Muscle layer of colon (tissue), 2 donors: ENCODE measurements around the gene S100A4.

Source experiments
- H3K27ac ChIP-seq: one replicate; pipeline ENCODE4 v1.7.0; 2013; ENCODE audit warnings: low read depth, mild to moderate bottlenecking, low read length, moderate library complexity
- H3K27me3 ChIP-seq, 2 donors: one replicate each; pipeline ENCODE4 v1.7.0; 2013; ENCODE audit warnings: low read length in 2 of 2, mild to moderate bottlenecking in 2 of 2; ENCODE audit not compliant: insufficient read depth in 2 of 2, control insufficient read depth in 1 of 2
- H3K36me3 ChIP-seq: one replicate; pipeline ENCODE4 v1.7.0; 2013; ENCODE audit warnings: mild to moderate bottlenecking, low read length; ENCODE audit not compliant: insufficient read depth
- H3K4me1 ChIP-seq: one replicate; pipeline ENCODE4 v1.7.0; 2013; ENCODE audit warnings: mild to moderate bottlenecking, low read length; ENCODE audit not compliant: insufficient read depth
- H3K4me3 ChIP-seq, 2 donors: one replicate each; pipeline ENCODE4 v1.7.0; 2013; ENCODE audit warnings: low read length in 2 of 2, low read depth in 1 of 2, mild to moderate bottlenecking in 1 of 2, moderate library complexity in 1 of 2
- H3K9ac ChIP-seq: one replicate; pipeline ENCODE4 v1.7.0; 2013; ENCODE audit warnings: low read length
- H3K9me3 ChIP-seq: one replicate; pipeline ENCODE4 v1.7.0; 2013; ENCODE audit warnings: mild to moderate bottlenecking, low read length
- donor health status: abdominal sarcoma.
- donor health status: Adenocarcinoma of cecum.

The S100A4 gene

DNA sequence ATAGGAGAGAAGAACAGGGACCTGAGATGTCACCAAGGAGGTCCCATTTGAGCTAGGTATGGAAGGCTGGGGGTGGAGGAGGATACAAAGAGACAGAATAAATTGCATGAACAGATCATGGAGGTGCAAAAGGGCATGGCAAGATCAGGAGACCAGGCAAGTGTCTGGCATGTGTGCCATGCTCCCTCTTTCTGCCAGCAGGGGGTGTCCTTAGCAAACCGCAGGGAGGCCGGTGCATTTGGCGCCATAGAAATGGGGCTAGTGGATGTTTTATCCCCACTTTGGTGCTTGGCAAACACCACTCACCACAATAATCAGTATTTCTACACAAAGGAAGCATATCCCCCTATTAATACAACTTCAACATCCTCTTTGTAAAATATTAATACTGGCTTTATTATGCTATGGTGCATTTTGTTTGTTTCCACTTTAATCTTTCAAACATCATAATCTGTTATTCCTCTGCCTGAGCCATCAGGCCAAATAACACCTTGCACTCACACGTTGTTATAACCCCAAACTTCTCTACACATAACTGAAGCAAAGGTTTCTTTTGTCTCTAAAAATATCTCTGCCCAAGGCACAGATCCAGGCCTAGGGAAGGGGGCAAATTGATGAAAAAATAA, 35.8 kb downstream of the S100A4 start:
- H3K36me3 ChIP-seq: no peaks in the 10 kb centered on the region

DNA sequence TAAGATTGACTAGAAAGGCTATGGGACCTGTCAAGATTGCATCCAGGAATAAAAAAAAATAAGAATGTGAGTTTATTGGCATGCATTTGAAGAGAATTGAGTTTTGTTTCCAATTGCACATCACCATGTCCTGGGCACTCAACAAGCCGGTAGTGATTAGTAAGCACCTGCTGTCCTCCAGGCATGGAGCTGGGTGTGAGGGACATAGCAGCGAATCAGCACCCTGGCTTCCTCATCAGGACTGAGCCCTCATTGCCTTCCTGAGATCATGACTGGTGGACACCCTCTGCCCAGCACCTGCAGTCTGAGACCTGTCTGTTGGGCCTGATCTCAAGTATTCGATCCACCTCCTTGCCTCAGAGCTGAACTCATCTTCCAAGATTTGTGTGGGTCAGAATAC, 36.6 kb downstream of the S100A4 start:
- Histone ChIP-seq H3K27me3 (no peaks in the 10 kb centered on the region), H3K4me1 (peaks cover 20% of the 10 kb centered on the region), H3K9ac (no peak overlapping the region)

More for the DNA sequence above, 35.8 kb downstream of the S100A4 start:
- Histone ChIP-seq H3K27ac (no peak overlapping the region), H3K4me3 (no peak overlapping the region), H3K27me3 (no peaks in the 10 kb centered on the region), H3K4me1 (peaks cover 20% of the 10 kb centered on the region), H3K9me3 (no peaks in the 10 kb centered on the region), H3K9ac (no peak overlapping the region)

DNA sequence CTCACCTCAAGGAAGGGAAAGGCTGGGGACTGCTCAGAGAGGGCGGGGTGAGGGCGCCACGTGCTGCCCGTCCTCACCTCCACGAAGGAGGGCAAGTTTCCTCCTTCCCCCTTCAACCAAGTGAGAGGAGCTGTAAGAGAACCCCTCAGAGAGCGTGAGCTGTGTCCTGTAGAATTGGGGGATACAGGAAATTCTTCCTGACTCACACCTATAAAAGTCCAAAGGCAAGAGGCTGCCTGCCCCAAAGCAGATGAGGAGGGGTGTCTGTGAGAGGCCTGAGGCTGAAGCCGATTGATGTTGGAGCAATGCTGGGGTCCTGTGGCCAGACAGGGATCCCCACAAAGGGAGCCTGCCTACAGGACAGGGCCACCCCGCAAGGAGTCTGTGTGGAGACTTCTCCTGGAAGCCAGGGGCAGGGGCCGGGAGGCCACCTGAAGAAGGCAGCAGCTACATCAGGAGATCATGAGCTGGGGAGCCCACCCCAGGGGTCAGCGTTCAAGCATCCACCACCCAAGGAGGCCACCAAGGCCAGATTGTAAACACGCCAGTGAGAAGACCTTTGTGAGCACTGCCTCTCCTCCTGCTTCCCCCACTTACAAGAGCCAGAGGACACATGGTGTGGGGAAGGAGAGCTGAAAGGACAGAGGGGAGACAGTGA, 37.6 kb downstream of the S100A4 start:
- Histone ChIP-seq H3K27ac (no peak overlapping the region), H3K4me3 (no peak overlapping the region), H3K27me3 (no peaks in the 10 kb centered on the region), H3K36me3 (no peaks in the 10 kb centered on the region), H3K9ac (no peak overlapping the region), H3K9me3 (no peaks in the 10 kb centered on the region), H3K4me1 (peaks cover 20% of the 10 kb centered on the region)

More for the DNA sequence above, 36.6 kb downstream of the S100A4 start:
- Histone ChIP-seq H3K27ac (no peak overlapping the region), H3K9me3 (no peaks in the 10 kb centered on the region), H3K4me3 (no peak overlapping the region), H3K36me3 (no peaks in the 10 kb centered on the region)

DNA sequence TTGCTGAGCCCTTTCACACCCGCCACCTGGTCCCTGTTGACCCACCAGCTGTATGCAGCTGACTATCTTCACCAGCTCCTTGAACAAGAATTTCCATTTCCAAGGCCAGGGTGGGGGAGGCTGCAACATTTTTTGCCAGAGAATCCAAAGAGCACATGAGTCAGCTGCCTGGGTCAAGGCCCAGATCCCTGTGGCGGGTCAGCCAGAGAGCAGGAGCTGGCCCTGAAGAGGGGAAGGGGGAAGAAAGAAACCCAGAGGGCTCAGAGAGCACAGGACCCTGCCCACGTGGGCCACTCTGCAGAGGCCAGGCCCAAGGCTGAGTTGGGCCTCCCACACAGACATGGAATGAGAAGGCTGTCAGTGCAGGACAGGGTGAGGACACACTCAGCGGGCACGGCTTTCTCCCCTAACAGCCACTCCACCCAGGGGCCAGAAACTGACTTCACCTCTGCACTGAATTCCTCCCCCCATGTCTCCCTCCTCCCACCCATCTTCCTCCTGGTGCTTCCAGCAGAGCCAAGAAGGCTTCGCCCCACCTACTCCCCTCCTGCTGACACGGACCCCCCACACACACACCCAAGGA, 38.7 kb downstream of the S100A4 start:
- H3K27me3 ChIP-seq: no peaks in the 10 kb centered on the region
- no peak overlapping the region for H3K9ac ChIP-seq
- peaks cover 20% of the 10 kb centered on the region for H3K4me1 ChIP-seq
- H3K4me3 ChIP-seq: no peak overlapping the region
- H3K27ac ChIP-seq: peak overlapping the region; percentile 76
- no peaks in the 10 kb centered on the region for H3K36me3 ChIP-seq
- H3K9me3 ChIP-seq: no peaks in the 10 kb centered on the region

DNA sequence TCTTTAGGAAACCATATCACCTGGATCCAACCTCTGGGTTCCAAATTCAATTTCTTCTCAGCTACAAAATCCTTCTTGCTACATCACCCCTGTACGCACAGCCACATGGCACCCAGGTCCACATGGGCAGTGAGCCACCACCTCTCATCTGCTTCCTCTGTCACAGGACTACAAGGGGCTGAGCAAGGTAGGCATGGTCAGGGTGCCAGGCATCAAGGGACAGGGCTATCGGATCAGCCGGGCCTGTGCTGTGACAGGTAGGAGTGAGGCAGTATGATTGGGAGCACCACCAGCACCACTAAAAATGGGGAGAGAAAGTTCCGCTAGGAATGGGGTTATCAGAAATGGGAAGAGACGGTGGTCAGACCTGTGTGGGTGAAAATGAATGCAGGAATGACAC, 39.2 kb downstream of the S100A4 start:
- Histone ChIP-seq H3K27ac (peak overlapping the region; percentile 76), H3K4me3 (no peak overlapping the region), H3K9ac (no peak overlapping the region), H3K4me1 (peaks cover 20% of the 10 kb centered on the region), H3K27me3 (no peaks in the 10 kb centered on the region), H3K36me3 (no peaks in the 10 kb centered on the region), H3K9me3 (no peaks in the 10 kb centered on the region)

DNA sequence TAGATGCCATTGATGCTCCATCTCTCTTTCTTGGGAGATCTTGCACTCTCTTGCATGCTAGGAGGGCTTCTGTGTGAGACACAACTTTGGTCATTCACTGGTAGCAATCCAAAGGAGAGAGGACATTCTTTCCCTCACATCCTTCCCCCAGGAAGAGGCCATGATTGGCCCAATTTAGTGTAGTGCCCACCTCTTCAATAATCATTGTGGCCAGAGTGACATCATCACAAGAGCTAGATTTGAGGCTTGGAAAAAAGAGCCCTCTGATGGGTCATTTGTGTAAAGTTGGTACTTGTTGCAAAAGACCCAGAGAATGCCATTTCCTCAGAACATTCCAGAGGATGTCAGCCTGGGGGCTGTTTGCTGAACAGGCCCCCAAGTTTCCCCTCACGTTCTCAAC, 40.0 kb downstream of the S100A4 start:
- H3K4me1 ChIP-seq: peaks cover 20% of the 10 kb centered on the region
- no peak overlapping the region for H3K27ac ChIP-seq
- H3K36me3 ChIP-seq: no peaks in the 10 kb centered on the region
- H3K27me3 ChIP-seq: no peaks in the 10 kb centered on the region
- no peaks in the 10 kb centered on the region for H3K9me3 ChIP-seq
- H3K4me3 ChIP-seq: no peak overlapping the region
- H3K9ac ChIP-seq: no peak overlapping the region

DNA sequence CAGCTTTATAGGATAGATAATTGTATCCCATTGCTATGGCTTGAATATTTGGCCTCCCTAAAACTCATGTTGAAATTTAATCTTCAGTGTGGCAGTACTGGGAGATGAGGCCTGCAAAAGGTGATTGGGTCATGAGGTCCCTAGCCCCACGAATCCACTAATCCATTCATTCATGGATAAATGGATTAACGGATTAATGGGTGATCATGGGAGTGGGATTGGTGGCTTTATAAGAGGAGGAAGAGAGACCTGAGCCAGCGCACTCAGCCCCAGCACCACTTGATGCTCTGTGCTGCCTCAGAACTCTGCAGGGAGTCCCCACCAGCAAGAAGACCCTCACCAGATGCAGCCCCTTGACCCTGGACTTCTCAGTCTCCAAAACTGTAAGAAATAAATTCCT, 41.8 kb downstream of the S100A4 start:
- Histone ChIP-seq H3K9me3 (no peaks in the 10 kb centered on the region), H3K36me3 (no peaks in the 10 kb centered on the region), H3K27ac (no peak overlapping the region), H3K27me3 (no peaks in the 10 kb centered on the region), H3K4me3 (no peak overlapping the region), H3K9ac (no peak overlapping the region), H3K4me1 (peaks cover 20% of the 10 kb centered on the region)

DNA sequence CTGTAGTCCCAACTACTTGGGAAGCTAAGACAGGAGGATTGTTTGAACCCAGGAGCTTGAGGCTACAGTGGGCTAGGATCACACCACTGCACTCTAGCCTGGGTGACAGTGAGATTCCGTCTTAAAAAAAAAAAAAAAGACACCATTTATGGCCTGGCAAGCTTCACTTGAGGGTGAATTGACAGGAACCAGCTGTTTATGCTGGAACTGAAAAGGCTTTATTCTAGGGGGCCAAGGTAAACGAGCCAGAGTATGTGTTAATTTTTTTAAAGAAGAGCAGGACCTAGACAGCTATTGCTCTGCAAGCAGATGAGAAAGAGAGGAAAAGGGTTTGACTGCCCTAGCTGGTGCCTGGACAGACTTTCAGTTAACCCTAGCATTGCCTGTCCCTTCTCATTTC, 46.9 kb downstream of the S100A4 start:
- Histone ChIP-seq H3K9me3 (no peaks in the 10 kb centered on the region), H3K36me3 (no peaks in the 10 kb centered on the region), H3K9ac (no peak overlapping the region), H3K4me3 (no peak overlapping the region), H3K27ac (no peak overlapping the region), H3K27me3 (no peaks in the 10 kb centered on the region), H3K4me1 (peaks cover 11% of the 10 kb centered on the region)

DNA sequence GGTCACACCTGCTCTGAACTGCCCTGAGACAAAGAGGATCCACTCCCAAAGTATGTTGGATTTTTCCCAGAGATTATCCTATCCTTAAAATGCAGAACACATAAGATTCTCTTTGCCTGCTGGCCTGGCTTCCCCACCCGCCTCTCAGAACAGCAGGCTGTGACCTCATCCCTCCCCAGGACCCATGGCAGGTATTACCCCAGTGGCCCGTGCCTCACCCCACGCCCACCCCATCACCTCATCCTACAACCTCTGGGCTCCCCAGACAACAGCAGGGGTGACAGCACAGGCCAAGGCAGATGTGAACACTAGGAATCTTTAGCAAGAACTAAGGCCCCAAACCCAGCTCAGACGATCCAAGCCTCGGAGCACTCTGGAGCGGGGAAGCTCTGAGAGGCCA, 50.1 kb downstream of the S100A4 start:
- Histone ChIP-seq H3K4me1 (peaks cover 29% of the 10 kb centered on the region), H3K27ac (no peak overlapping the region)

DNA sequence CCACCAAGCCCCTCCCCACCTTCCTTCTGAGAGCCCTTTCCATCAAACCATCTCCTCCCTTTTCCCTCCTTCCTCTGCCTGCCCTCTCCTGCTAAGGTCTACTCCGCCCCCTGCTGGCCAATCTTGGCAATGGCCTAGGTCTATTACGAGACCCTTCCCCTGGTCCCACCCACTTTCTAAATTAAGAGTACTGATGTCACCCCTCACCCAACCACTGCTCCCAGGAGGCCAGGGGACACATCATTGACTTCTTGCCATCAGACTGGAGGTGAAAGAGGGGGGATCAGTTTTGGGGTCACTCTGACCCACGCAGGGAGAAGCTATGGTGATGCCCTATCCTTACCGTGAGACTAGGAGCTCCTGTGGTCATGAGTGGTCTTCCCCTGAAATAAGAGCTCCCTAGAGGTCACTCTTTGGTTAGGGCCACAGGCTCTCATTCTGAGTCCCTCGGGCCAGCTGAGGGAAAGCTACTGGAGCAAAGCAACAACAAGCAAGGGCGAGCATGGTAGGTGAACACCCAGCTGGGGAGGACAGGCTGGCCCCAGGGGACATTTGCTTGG, 50.5 kb downstream of the S100A4 start:
- no peaks in the 10 kb centered on the region for H3K27me3 ChIP-seq
- H3K4me3 ChIP-seq: no peak overlapping the region
- no peaks in the 10 kb centered on the region for H3K9me3 ChIP-seq
- no peaks in the 10 kb centered on the region for H3K36me3 ChIP-seq
- peaks cover 33% of the 10 kb centered on the region for H3K4me1 ChIP-seq
- no peak overlapping the region for H3K9ac ChIP-seq
- H3K27ac ChIP-seq: no peak overlapping the region

More for the DNA sequence above, 50.1 kb downstream of the S100A4 start:
- Histone ChIP-seq H3K36me3 (no peaks in the 10 kb centered on the region), H3K4me3 (no peak overlapping the region), H3K27me3 (no peaks in the 10 kb centered on the region), H3K9ac (no peak overlapping the region), H3K9me3 (no peaks in the 10 kb centered on the region)
